Mesothelial cell of epicardium (in vitro differentiated cells): ENCODE results near the gene FBXL2. TPM values are rescaled to one million over a fixed set of nuclear protein-coding genes. Genes with fewer than 3 reads are reported as not detected.
A peak's percentile ranks its signal among the peaks of the same experiment; 100 is the strongest.

ENCODE experiments used
- DNase-seq, 2 experiments: peaks; one replicate each; pipeline ENCODE4 v3.0.0; 2021; ENCODE audit warnings: low spot score in 2 of 2; ENCODE audit not compliant: unreplicated experiment in 2 of 2
- H3K27ac Mint-ChIP-seq: 2 replicates; pipeline ENCODE4 v1.8.0; 2021; ENCODE audit warnings: mixed read lengths
- H3K27me3 Mint-ChIP-seq: 2 replicates; pipeline ENCODE4 v1.8.0; 2021; ENCODE audit warnings: low read depth, mixed read lengths
- H3K36me3 Mint-ChIP-seq: 2 replicates; pipeline ENCODE4 v1.8.0; 2021; ENCODE audit warnings: mixed read lengths
- H3K4me1 Mint-ChIP-seq: 2 replicates; pipeline ENCODE4 v1.8.0; 2021; ENCODE audit warnings: mixed read lengths
- H3K4me3 Mint-ChIP-seq: 2 replicates; pipeline ENCODE4 v1.8.0; 2021; ENCODE audit warnings: mild to moderate bottlenecking, moderate library complexity, mixed read lengths
- H3K9me3 Mint-ChIP-seq: 2 replicates; pipeline ENCODE4 v1.8.0; 2021; ENCODE audit warnings: mixed read lengths
- CTCF ChIP-seq: fragments of 200-600 bp; sonication (generic); IDR thresholded peaks from one replicate; pipeline ENCODE4 v1.5.0; 2021; ENCODE audit warnings: antibody characterized with exemption; ENCODE audit not compliant: unreplicated experiment
- total RNA-seq: library from RNA; stranded (reverse); gene quantifications from 3 replicates; pipeline ENCODE4 v1.2.1, GENCODE V29; 2021

Gene FBXL2
- total RNA-seq, 1 donor from 2014 or later = 25.6 TPM

DNA sequence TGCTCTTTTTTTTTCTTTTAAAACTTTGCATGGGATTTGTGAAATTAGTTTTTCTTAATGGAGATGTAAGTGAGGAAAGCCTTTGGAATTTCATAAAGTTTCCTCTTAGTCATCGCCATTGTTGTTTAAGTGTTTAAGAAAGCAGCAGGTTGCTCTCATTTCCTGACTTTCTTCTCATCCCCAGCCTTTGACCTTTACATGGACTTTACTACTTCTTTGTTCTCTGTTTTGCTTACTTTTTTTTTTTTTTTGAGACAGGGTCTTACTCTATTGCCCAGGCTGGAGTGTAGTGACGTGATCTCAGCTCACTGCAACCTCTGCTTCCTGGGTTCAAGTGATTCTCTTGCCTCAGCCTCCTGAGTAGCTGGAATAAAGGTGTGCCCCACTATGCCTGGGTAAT, 38.6 kb downstream of the FBXL2 start:
- DNase-seq = no peak
- no peak overlapping the region for H3K4me3 Mint-ChIP-seq
- H3K27me3 Mint-ChIP-seq = no peaks in the 10 kb centered on the region
- H3K27ac Mint-ChIP-seq = no peak overlapping the region
- H3K9me3 Mint-ChIP-seq = peaks cover 15% of the 10 kb centered on the region
- no peak for TF ChIP-seq CTCF
- peaks cover 27% of the 10 kb centered on the region for H3K36me3 Mint-ChIP-seq
- H3K4me1 Mint-ChIP-seq = peaks cover 12% of the 10 kb centered on the region

DNA sequence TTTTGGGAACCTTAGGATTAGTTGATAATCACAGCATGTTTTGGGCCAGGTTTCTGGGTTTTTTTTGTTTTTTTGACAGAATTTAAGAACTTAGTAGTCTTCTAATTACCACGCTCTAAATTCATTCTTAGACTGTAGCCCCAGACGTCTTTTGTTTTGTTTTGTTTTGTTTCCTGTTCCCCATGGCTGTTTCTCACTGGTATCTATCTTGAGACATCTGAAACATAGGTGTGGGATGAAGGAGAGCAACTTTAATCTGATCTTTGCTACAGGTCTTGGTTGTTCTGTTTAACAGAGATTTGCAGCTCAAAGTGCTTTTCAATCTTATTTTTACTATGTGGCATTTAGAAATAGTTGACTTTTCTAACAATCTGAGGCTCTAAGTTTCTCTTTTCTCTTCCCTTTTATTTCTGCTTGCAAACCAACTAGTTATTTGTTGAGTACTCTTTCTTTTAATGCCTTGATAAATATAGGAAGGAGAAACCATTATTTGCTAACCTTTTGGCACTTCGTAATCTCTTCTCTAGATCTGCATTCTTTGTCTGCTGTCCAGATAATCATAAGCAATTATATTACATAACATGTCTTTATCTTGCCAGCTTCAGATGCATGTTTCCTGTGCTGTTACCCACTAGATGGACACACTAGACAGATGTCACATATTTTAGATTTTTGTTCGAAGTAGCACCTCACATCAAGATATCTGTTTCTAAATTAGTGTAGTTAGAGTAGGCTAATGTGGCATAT, 40.9 kb downstream of the FBXL2 start:
- no peak for TF ChIP-seq CTCF
- DNase-seq = no peak
- H3K36me3 Mint-ChIP-seq = peaks cover 19% of the 10 kb centered on the region

GRCh38 chr3:33318710-33319380, 41.6 kb downstream of the FBXL2 start:
- no peaks in the 10 kb centered on the region for H3K27me3 Mint-ChIP-seq
- H3K27ac Mint-ChIP-seq = no peak overlapping the region
- no peak for DNase-seq
- H3K36me3 Mint-ChIP-seq = peaks cover 21% of the 10 kb centered on the region
- no peak for TF ChIP-seq CTCF
- peaks cover 12% of the 10 kb centered on the region for H3K4me1 Mint-ChIP-seq
- H3K4me3 Mint-ChIP-seq = no peak overlapping the region
- H3K9me3 Mint-ChIP-seq = peaks cover 10% of the 10 kb centered on the region

More for the DNA sequence above, 40.9 kb downstream of the FBXL2 start:
- H3K4me1 Mint-ChIP-seq = peaks cover 12% of the 10 kb centered on the region
- H3K27ac Mint-ChIP-seq = peak overlapping the region; percentile 55
- H3K9me3 Mint-ChIP-seq = peaks cover 4% of the 10 kb centered on the region
- no peaks in the 10 kb centered on the region for H3K27me3 Mint-ChIP-seq
- no peak overlapping the region for H3K4me3 Mint-ChIP-seq

DNA sequence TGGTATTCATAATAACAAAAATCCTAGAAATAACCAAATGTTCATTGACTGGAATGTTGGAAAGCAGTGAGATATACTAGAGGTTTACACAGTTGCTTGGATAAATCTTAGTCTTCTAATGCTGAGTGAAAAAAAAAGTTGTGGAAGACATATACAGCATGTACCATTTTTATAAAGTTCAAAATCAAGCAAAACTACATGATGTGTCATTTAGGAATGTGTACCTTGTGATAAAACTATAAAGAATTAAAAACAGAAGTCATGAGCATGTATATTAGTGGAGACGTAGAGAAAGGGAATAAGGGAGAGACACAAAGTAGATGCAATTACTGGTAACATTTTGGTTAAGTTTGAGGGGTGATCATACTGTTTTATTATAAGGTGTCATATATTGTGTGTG, 45.2 kb downstream of the FBXL2 start:
- H3K36me3 Mint-ChIP-seq = peaks cover 30% of the 10 kb centered on the region
- H3K4me3 Mint-ChIP-seq = no peak overlapping the region
- H3K27me3 Mint-ChIP-seq = no peaks in the 10 kb centered on the region
- no peak for TF ChIP-seq CTCF
- no peak for DNase-seq
- no peak overlapping the region for H3K27ac Mint-ChIP-seq
- H3K4me1 Mint-ChIP-seq = peaks cover 12% of the 10 kb centered on the region
- H3K9me3 Mint-ChIP-seq = peaks cover 24% of the 10 kb centered on the region

DNA sequence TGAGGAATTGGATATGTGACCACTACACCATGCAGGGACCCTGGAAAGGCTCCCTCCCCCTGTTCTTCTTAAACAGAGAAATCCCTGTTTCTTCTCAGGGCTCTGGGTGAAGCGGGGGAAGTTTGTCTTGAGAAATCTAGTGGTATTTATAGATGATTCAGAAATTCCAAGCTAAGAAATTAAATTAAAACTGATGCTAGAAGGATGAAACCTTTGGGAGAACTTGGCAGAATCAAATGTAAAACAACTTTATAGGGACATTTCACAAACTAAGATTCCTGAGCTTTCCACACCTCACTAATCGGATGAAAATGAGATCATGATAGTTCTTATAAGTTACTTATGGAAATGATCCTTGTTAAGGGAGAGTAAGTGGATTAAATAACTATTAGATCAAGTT, 54.2 kb downstream of the FBXL2 start:
- H3K4me1 Mint-ChIP-seq = no peaks in the 10 kb centered on the region
- peaks cover 37% of the 10 kb centered on the region for H3K36me3 Mint-ChIP-seq
- peaks cover 58% of the 10 kb centered on the region for H3K9me3 Mint-ChIP-seq
- no peaks in the 10 kb centered on the region for H3K27me3 Mint-ChIP-seq
- DNase-seq = no peak
- H3K4me3 Mint-ChIP-seq = no peak overlapping the region
- H3K27ac Mint-ChIP-seq = no peak overlapping the region
- no peak for TF ChIP-seq CTCF
